Calu3 (cell line): ENCODE measurements around the gene CUEDC1. TPM values are rescaled to one million over a fixed set of nuclear protein-coding genes. Genes with fewer than 3 reads are reported as not detected.

Experiments used
- BruUV-seq: library from RNA; stranded (reverse); fragments of 400-500 nt; replicated peaks from 2 replicates; lab custom pipeline; 2021; lab: Mats Ljungman, UMichigan
- CTCF ChIA-PET: fragments of 300-600 bp; sonication (Branson Sonifier 250); formaldehyde crosslinking; loops from one replicate; lab custom pipeline; 2022; ENCODE audit warnings: antibody characterized with exemption; lab: Charles Lee
- DNase-seq: peaks from one replicate; pipeline ENCODE4 v3.0.0; 2022
- H3K27ac Mint-ChIP-seq: one replicate; pipeline ENCODE4 v1.8.0; 2022; ENCODE audit warnings: mixed read lengths; ENCODE audit not compliant: unreplicated experiment
- H3K27me3 Mint-ChIP-seq: one replicate; pipeline ENCODE4 v1.8.0; 2022; ENCODE audit warnings: mixed read lengths; ENCODE audit not compliant: unreplicated experiment
- H3K36me3 Mint-ChIP-seq: one replicate; pipeline ENCODE4 v1.8.0; 2022; ENCODE audit warnings: mild to moderate bottlenecking, moderate library complexity, mixed read lengths; ENCODE audit not compliant: insufficient read depth, unreplicated experiment
- H3K4me1 Mint-ChIP-seq: one replicate; pipeline ENCODE4 v1.8.0; 2022; ENCODE audit warnings: mild to moderate bottlenecking, low read depth, mixed read lengths; ENCODE audit not compliant: unreplicated experiment
- H3K4me3 Mint-ChIP-seq: one replicate; pipeline ENCODE4 v1.8.0; 2022; ENCODE audit warnings: mild to moderate bottlenecking, low read depth, moderate library complexity, mixed read lengths; ENCODE audit not compliant: unreplicated experiment
- H3K9me3 Mint-ChIP-seq: one replicate; pipeline ENCODE4 v1.8.0; 2022; ENCODE audit warnings: low read depth, mixed read lengths; ENCODE audit not compliant: unreplicated experiment
- CTCF ChIP-seq: fragments of 200-600 bp; IDR thresholded peaks from one replicate; pipeline ENCODE4 v1.8.0; 2022; ENCODE audit warnings: antibody characterized with exemption; ENCODE audit not compliant: unreplicated experiment
- intact Hi-C: fragments of 100-400 bp; cut with micrococcal nuclease; formaldehyde crosslinking; loops from one replicate; pipeline ENCODE4 v1.10.0; 2022; ENCODE audit not compliant: unreplicated experiment
- total RNA-seq: library from RNA; stranded (reverse); gene quantifications from 2 replicates; pipeline ENCODE4 v1.2.3, GENCODE V29; 2022

Gene CUEDC1
- total RNA-seq, 1 experiment from 2014 or later = 30.9 TPM

GRCh38 chr17:57991537-57991936, 36.3 kb upstream of the CUEDC1 start:
- Mint-ChIP-seq H3K4me1 (peaks cover 11% of the 10 kb centered on the region), H3K4me3 (no peak overlapping the region), H3K9me3 (no peaks in the 10 kb centered on the region), H3K27me3 (no peaks in the 10 kb centered on the region), H3K36me3 (peaks cover 67% of the 10 kb centered on the region), H3K27ac (no peak overlapping the region)
- intact Hi-C loops = no loop called here
- CTCF ChIA-PET = interaction anchor here (1.2 kb wide), 1 partner anchor 8 kb away, joined by 3 read pairs; no protein-coding TSS in a partner anchor
- no peak for TF ChIP-seq CTCF
- BruUV-seq = no TSS peak
- DNase-seq = no peak

- peaks cover 11% of the 10 kb centered on the region for H3K4me1 Mint-ChIP-seq
- BruUV-seq = no TSS peak
- H3K27me3 Mint-ChIP-seq = no peaks in the 10 kb centered on the region
- peak overlapping the region; percentile 93 for H3K27ac Mint-ChIP-seq
- DNase-seq = no peak
- intact Hi-C loops = no loop called here
- H3K4me3 Mint-ChIP-seq = no peak overlapping the region
- no peaks in the 10 kb centered on the region for H3K9me3 Mint-ChIP-seq
- CTCF ChIA-PET = interaction anchor here (0.6 kb wide), 1 partner anchor 120 kb away, joined by 4 read pairs; no protein-coding TSS in a partner anchor
- no peak for TF ChIP-seq CTCF
- H3K36me3 Mint-ChIP-seq = peaks cover 57% of the 10 kb centered on the region
Observed at GRCh38 chr17:57990037-57990436, 34.8 kb upstream of the CUEDC1 start.

GRCh38 chr17:57988301-57989250, 33.4 kb upstream of the CUEDC1 start:
- peaks cover 11% of the 10 kb centered on the region for H3K4me1 Mint-ChIP-seq
- CTCF ChIA-PET = interaction anchor here (1.0 to 1.1 kb wide), 2 partner anchors 96 to 129 kb away, joined by 4 to 5 read pairs; no protein-coding TSS in a partner anchor
- H3K27ac Mint-ChIP-seq = peak overlapping the region; percentile 93
- no peak for TF ChIP-seq CTCF
- intact Hi-C loops = loop anchor here (2.0 to 5.0 kb wide), 2 partner anchors 40 to 111 kb away; no protein-coding TSS in a partner anchor
- peak; percentile 55 for DNase-seq
- BruUV-seq = TSS peak; percentile 45
- no peaks in the 10 kb centered on the region for H3K9me3 Mint-ChIP-seq
- H3K36me3 Mint-ChIP-seq = peaks cover 52% of the 10 kb centered on the region
- no peaks in the 10 kb centered on the region for H3K27me3 Mint-ChIP-seq
- H3K4me3 Mint-ChIP-seq = peak overlapping the region; percentile 79

- H3K4me1 Mint-ChIP-seq = peaks cover 16% of the 10 kb centered on the region
- no peaks in the 10 kb centered on the region for H3K27me3 Mint-ChIP-seq
- peak; percentile 66 for DNase-seq
- peaks cover 48% of the 10 kb centered on the region for H3K36me3 Mint-ChIP-seq
- no peak for TF ChIP-seq CTCF
- intact Hi-C loops = loop anchor here (2.0 to 5.0 kb wide), 2 partner anchors 39 to 110 kb away; no protein-coding TSS in a partner anchor
- CTCF ChIA-PET = interaction anchor here (1.0 to 1.4 kb wide), 3 partner anchors 94 to 128 kb away, joined by 3 to 5 read pairs (median 4); no protein-coding TSS in a partner anchor
- no peaks in the 10 kb centered on the region for H3K9me3 Mint-ChIP-seq
- H3K27ac Mint-ChIP-seq = peak within 1 kb of the TSS; percentile 93
- no TSS peak for BruUV-seq
- H3K4me3 Mint-ChIP-seq = peak within 1 kb of the TSS; percentile 79
Observed at GRCh38 chr17:57987581-57988300, 32.5 kb upstream of the CUEDC1 start, which contains the start of gene VEZF1. TSS of gene VEZF1 (minus strand) at chr17:57988254. CDS start at chr17:57988111, 143 bp downstream.
